Neural progenitor cell (in vitro differentiated cells): ENCODE measurements around the gene LINGO4. TPM values are rescaled to one million over a fixed set of nuclear protein-coding genes. Genes with fewer than 3 reads are reported as not detected.

Experiments
- DNase-seq: peaks from one replicate; pipeline ENCODE4 v3.0.0-alpha.2; 2016; ENCODE audit warnings: low spot score
- H2AFZ ChIP-seq: fragments of 200-600 bp; sonication (generic); replicated peaks from 2 replicates; pipeline ENCODE4 v1.6.1; 2016; ENCODE audit warnings: antibody characterized with exemption
- H3F3A ChIP-seq: fragments of 200-600 bp; sonication (generic); 2 replicates; pipeline ENCODE4 v1.6.1; 2016; ENCODE audit warnings: antibody characterized with exemption, low read depth
- H3K27ac ChIP-seq: fragments of 200-600 bp; sonication (generic); 2 replicates; pipeline ENCODE4 v1.5.1; 2016; ENCODE audit warnings: mild to moderate bottlenecking
- H3K27me3 ChIP-seq: fragments of 200-600 bp; sonication (generic); 2 replicates; pipeline ENCODE4 v1.6.1; 2016; ENCODE audit warnings: mild to moderate bottlenecking, moderate library complexity
- H3K36me3 ChIP-seq: fragments of 200-600 bp; sonication (generic); 2 replicates; pipeline ENCODE4 v1.5.1; 2016
- H3K4me1 ChIP-seq: fragments of 200-600 bp; sonication (generic); 2 replicates; pipeline ENCODE4 v1.6.1; 2016; ENCODE audit warnings: mixed run types
- H3K4me2 ChIP-seq: fragments of 200-600 bp; sonication (generic); 2 replicates; pipeline ENCODE4 v1.6.1; 2016
- H3K4me3 ChIP-seq: fragments of 200-600 bp; sonication (generic); 2 replicates; pipeline ENCODE4 v1.5.1; 2016
- H3K79me2 ChIP-seq: fragments of 200-600 bp; sonication (generic); 2 replicates; pipeline ENCODE4 v1.6.1; 2016; ENCODE audit warnings: low read depth
- H3K9ac ChIP-seq: fragments of 200-600 bp; sonication (generic); 2 replicates; pipeline ENCODE4 v1.6.1; 2016
- H3K9me3 ChIP-seq: fragments of 200-600 bp; sonication (generic); 2 replicates; pipeline ENCODE4 v1.5.1; 2016; ENCODE audit warnings: low read depth
- H4K20me1 ChIP-seq: fragments of 200-600 bp; sonication (generic); 2 replicates; pipeline ENCODE4 v1.6.1; 2016; ENCODE audit warnings: low read depth
- H3K27ac Mint-ChIP-seq: 3 replicates; pipeline ENCODE4 v1.8.0; 2021; ENCODE audit warnings: mixed read lengths
- H3K27me3 Mint-ChIP-seq: 2 replicates; pipeline ENCODE4 v1.8.0; 2022; ENCODE audit warnings: low read depth, mild to moderate bottlenecking, inconsistent platforms, moderate library complexity, mixed read lengths; ENCODE audit not compliant: insufficient read depth
- H3K36me3 Mint-ChIP-seq: 3 replicates; pipeline ENCODE4 v1.8.0; 2021; ENCODE audit warnings: mixed read lengths
- H3K4me1 Mint-ChIP-seq: 3 replicates; pipeline ENCODE4 v1.8.0; 2021; ENCODE audit warnings: mixed read lengths
- H3K4me3 Mint-ChIP-seq: 3 replicates; pipeline ENCODE4 v1.8.0; 2021; ENCODE audit warnings: mild to moderate bottlenecking, moderate library complexity, mixed read lengths
- H3K9me3 Mint-ChIP-seq: 3 replicates; pipeline ENCODE4 v1.8.0; 2020; ENCODE audit warnings: mixed read lengths
- CTCF ChIP-seq: fragments of 200-600 bp; sonication (generic); IDR thresholded peaks from 2 replicates; pipeline ENCODE4 v1.5.1; 2017; ENCODE audit warnings: antibody characterized with exemption, mild to moderate bottlenecking
- EZH2 ChIP-seq: fragments of 200-600 bp; sonication (generic); IDR thresholded peaks from 2 replicates; pipeline ENCODE4 v1.6.1; 2017; ENCODE audit warnings: antibody characterized with exemption, mild to moderate bottlenecking, moderate library complexity
- EZH2phosphoT487 ChIP-seq: fragments of 200-600 bp; sonication (generic); IDR thresholded peaks from 2 replicates; pipeline ENCODE4 v1.6.1; 2017; ENCODE audit warnings: antibody characterized with exemption
- small RNA-seq: library from RNA; depleted of rRNA; stranded (forward); fragments of <200 nt; gene quantifications from one replicate; pipeline ENCODE3, GENCODE V24; 2015
- total RNA-seq: library from RNA; depleted of rRNA; stranded (reverse); fragments of >200 nt; gene quantifications from 2 replicates; pipeline ENCODE4 v1.2.3, GENCODE V29; 2015; ENCODE audit warnings: low replicate concordance

Gene LINGO4
- total RNA-seq, 1 donor from 2014 or later: not detected

DNA sequence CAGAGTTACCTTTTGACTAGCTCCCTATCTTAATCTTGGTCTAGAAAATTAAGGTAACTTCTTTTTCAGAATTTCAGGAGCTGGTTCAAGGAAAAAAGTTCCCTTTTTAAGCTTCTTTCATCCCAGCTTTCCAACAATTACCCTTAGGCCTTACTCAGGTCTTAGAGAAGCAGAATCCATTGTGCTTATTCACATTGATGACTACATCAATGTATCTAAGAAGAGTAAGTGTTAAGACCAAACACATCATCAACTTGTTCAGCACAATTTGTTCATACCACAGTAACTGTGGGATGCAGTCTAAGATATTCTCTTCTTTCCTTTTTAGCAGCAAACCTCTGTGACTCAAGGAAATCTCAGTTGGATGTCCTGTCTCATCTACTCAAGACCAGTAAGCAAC is 46.0 kb downstream of the LINGO4 start:
- H3K9me3 Mint-ChIP-seq: no peaks in the 10 kb centered on the region
- TF ChIP-seq EZH2: no peak
- TF ChIP-seq EZH2phosphoT487: no peak
- TF ChIP-seq CTCF: no peak

DNA sequence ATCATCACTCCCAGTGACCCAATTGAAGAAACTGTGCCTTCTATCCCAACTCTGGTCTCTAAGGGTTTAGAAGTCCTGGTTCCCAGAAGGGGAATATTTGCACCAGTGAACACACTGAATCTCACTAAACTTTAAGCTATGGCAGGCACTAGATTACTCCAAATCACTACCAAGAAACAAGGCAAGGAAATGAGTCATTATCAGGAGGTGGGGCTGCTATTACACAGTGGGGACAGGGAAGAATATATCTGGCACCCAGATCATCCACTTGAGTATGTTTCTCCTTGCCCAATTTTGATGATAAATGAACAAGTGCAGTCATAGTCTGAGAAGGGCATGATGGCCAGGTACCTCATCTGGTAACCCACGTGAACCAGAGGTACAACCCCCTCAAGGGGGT is 48.9 kb downstream of the LINGO4 start:
- H3K27ac Mint-ChIP-seq: no peak overlapping the region
- Histone ChIP-seq H4K20me1 (no peaks in the 10 kb centered on the region), H3K36me3 (peaks cover 7% of the 10 kb centered on the region), H2AFZ (no peak overlapping the region), H3K79me2 (no peaks in the 10 kb centered on the region), H3K9ac (no peak overlapping the region), H3K4me3 (no peak overlapping the region), H3K27ac (no peak overlapping the region), H3K27me3 (no peaks in the 10 kb centered on the region), H3K4me2 (no peak overlapping the region), H3K9me3 (no peaks in the 10 kb centered on the region), H3K4me1 (no peaks in the 10 kb centered on the region), H3F3A (peaks cover 3% of the 10 kb centered on the region)
- TF ChIP-seq EZH2phosphoT487: no peak
- no peak for TF ChIP-seq CTCF
- no peak for TF ChIP-seq EZH2
- peaks cover 15% of the 10 kb centered on the region for H3K36me3 Mint-ChIP-seq
- DNase-seq: no peak
- no peaks in the 10 kb centered on the region for H3K27me3 Mint-ChIP-seq
- no peaks in the 10 kb centered on the region for H3K9me3 Mint-ChIP-seq
- no peaks in the 10 kb centered on the region for H3K4me1 Mint-ChIP-seq
- H3K4me3 Mint-ChIP-seq: no peak overlapping the region

More for the DNA sequence above, 46.0 kb downstream of the LINGO4 start:
- Mint-ChIP-seq H3K27me3 (no peaks in the 10 kb centered on the region), H3K27ac (no peak overlapping the region), H3K4me3 (no peak overlapping the region), H3K36me3 (peaks cover 17% of the 10 kb centered on the region), H3K4me1 (peaks cover 13% of the 10 kb centered on the region)
- Histone ChIP-seq H3K27ac (no peak overlapping the region), H3K9ac (no peak overlapping the region), H2AFZ (no peak overlapping the region), H3K79me2 (peaks cover 13% of the 10 kb centered on the region), H3K27me3 (no peaks in the 10 kb centered on the region), H3K4me3 (no peak overlapping the region), H3F3A (peaks cover 3% of the 10 kb centered on the region), H3K9me3 (no peaks in the 10 kb centered on the region), H3K4me2 (no peak overlapping the region), H4K20me1 (no peaks in the 10 kb centered on the region), H3K36me3 (peaks cover 7% of the 10 kb centered on the region), H3K4me1 (peaks cover 7% of the 10 kb centered on the region)
- DNase-seq: no peak

Small RNA genes within 50 kb of the gene (small RNA-seq; reads per million reads assigned to genes)
- not detected for gene RF00019

Other genes with a start within 250 kb of the LINGO4 start
- 30.5 and 34.1 TPM in 2 replicates for gene SNX27, start 193.4 kb downstream of the LINGO4 start, total RNA-seq
- 0.17 and 1.1 TPM in 2 replicates for gene CELF3, start 88.6 kb downstream of the LINGO4 start, total RNA-seq
- not detected in 2 replicates for gene RIIAD1, start 83.9 kb downstream of the LINGO4 start, total RNA-seq
- gene MRPL9, start 41.9 kb downstream of the LINGO4 start, total RNA-seq: 86.4 and 91.0 TPM in 2 replicates
- 26.3 and 30.4 TPM in 2 replicates for gene TDRKH, start 14.9 kb downstream of the LINGO4 start, total RNA-seq
- gene RORC, start 26.4 kb upstream of the LINGO4 start, total RNA-seq: not detected in 2 replicates
- gene C2CD4D, start 34.4 kb upstream of the LINGO4 start, total RNA-seq: 0.12 TPM in 1 of 2 replicates, not detected in the other
- not detected in 2 replicates for gene THEM5, start 48.3 kb upstream of the LINGO4 start, total RNA-seq
- gene THEM4, start 104.1 kb upstream of the LINGO4 start, total RNA-seq: 12.4 and 14.1 TPM in 2 replicates
- gene S100A10, start 188.4 kb upstream of the LINGO4 start, total RNA-seq: 0.54 and 1.1 TPM in 2 replicates
- 4.4 and 5.4 TPM in 2 replicates for gene S100A11, start 231.6 kb upstream of the LINGO4 start, total RNA-seq